RWPE2 (cell line): ENCODE results near the gene ACTA2.

Source experiments
- ATAC-seq: fragments of 200-7000 bp; cut with Tn5 transposase; 3 replicates; pipeline ENCODE4 v1.9.1; 2021; ENCODE audit warnings: low read depth
- DNase-seq: peaks from one replicate; pipeline ENCODE4 v3.0.0-alpha.2; 2020; ENCODE audit warnings: low spot score
- H3K27ac ChIP-seq: fragments of 450-650 bp; 2 replicates; pipeline ENCODE4 v1.5.1; 2017; ENCODE audit warnings: mild to moderate bottlenecking; ENCODE audit not compliant: poor library complexity, severe bottlenecking
- H3K27me3 ChIP-seq: fragments of 250-450 bp; sonication (Bioruptor Pico); 2 replicates; pipeline ENCODE4 v1.5.1; 2021; ENCODE audit warnings: mild to moderate bottlenecking, moderate library complexity; ENCODE audit not compliant: insufficient read depth, poor library complexity, severe bottlenecking
- H3K36me3 ChIP-seq: fragments of 250-450 bp; sonication (Bioruptor Pico); 2 replicates; pipeline ENCODE4 v1.5.1; 2020; ENCODE audit warnings: low read depth, mild to moderate bottlenecking, moderate library complexity
- H3K4me1 ChIP-seq: fragments of 250-450 bp; sonication (Bioruptor Pico); 2 replicates; pipeline ENCODE4 v1.5.1; 2021; ENCODE audit warnings: mild to moderate bottlenecking, moderate library complexity; ENCODE audit not compliant: insufficient read depth, poor library complexity, severe bottlenecking
- H3K4me3 ChIP-seq: fragments of 250-450 bp; sonication (Bioruptor Pico); 2 replicates; pipeline ENCODE4 v1.5.1; 2021; ENCODE audit warnings: mild to moderate bottlenecking, moderate library complexity; ENCODE audit not compliant: severe bottlenecking
- H3K9me3 ChIP-seq: fragments of 250-450 bp; sonication (Bioruptor Pico); 2 replicates; pipeline ENCODE4 v1.5.1; 2021; ENCODE audit warnings: mild to moderate bottlenecking, moderate library complexity; ENCODE audit not compliant: severe bottlenecking
- CTCF ChIP-seq: fragments of 450-650 bp; IDR thresholded peaks from one replicate; pipeline ENCODE4 v1.5.1; 2017; ENCODE audit warnings: mild to moderate bottlenecking, moderate library complexity; ENCODE audit not compliant: poor library complexity, severe bottlenecking

Gene ACTA2

GRCh38 chr10:88949912-88950837 is 2.4 kb downstream of the ACTA2 start:
- no peak for TF ChIP-seq CTCF
- no peak overlapping the region for H3K4me3 ChIP-seq
- H3K27me3 ChIP-seq: no peaks in the 10 kb centered on the region
- ATAC-seq (no peak), DNase-seq (no peak)
- H3K9me3 ChIP-seq: no peaks in the 10 kb centered on the region
- no peak overlapping the region for H3K27ac ChIP-seq
- no peaks in the 10 kb centered on the region for H3K36me3 ChIP-seq
- H3K4me1 ChIP-seq: no peaks in the 10 kb centered on the region

- no peak overlapping the region for H3K27ac ChIP-seq
- no peak for ATAC-seq
Measured at GRCh38 chr10:88949051-88949450, 3.5 kb downstream of the ACTA2 start.

GRCh38 chr10:88946965-88947590 is 5.5 kb downstream of the ACTA2 start:
- H3K27ac ChIP-seq: no peak overlapping the region
- no peaks in the 10 kb centered on the region for H3K4me1 ChIP-seq
- DNase-seq (no peak), ATAC-seq (no peak)
- no peaks in the 10 kb centered on the region for H3K27me3 ChIP-seq
- H3K9me3 ChIP-seq: no peaks in the 10 kb centered on the region
- TF ChIP-seq CTCF: no peak
- H3K36me3 ChIP-seq: no peaks in the 10 kb centered on the region
- no peak overlapping the region for H3K4me3 ChIP-seq

More at GRCh38 chr10:88949051-88949450, 3.5 kb downstream of the ACTA2 start:
- TF ChIP-seq CTCF: no peak
- H3K9me3 ChIP-seq: no peaks in the 10 kb centered on the region
- H3K4me1 ChIP-seq: no peaks in the 10 kb centered on the region
- H3K27me3 ChIP-seq: no peaks in the 10 kb centered on the region
- no peak for DNase-seq
- H3K4me3 ChIP-seq: no peak overlapping the region
- H3K36me3 ChIP-seq: no peaks in the 10 kb centered on the region

GRCh38 chr10:88946200-88946599 is 6.4 kb downstream of the ACTA2 start:
- H3K27ac ChIP-seq: no peak overlapping the region
- no peaks in the 10 kb centered on the region for H3K4me1 ChIP-seq
- TF ChIP-seq CTCF: no peak
- no peaks in the 10 kb centered on the region for H3K36me3 ChIP-seq
- H3K9me3 ChIP-seq: no peaks in the 10 kb centered on the region
- no peak overlapping the region for H3K4me3 ChIP-seq
- DNase-seq (no peak), ATAC-seq (no peak)
- no peaks in the 10 kb centered on the region for H3K27me3 ChIP-seq

GRCh38 chr10:88944813-88945212 is 7.8 kb downstream of the ACTA2 start:
- Histone ChIP-seq H3K36me3 (no peaks in the 10 kb centered on the region), H3K4me3 (no peak overlapping the region), H3K27me3 (no peaks in the 10 kb centered on the region), H3K4me1 (no peaks in the 10 kb centered on the region), H3K9me3 (no peaks in the 10 kb centered on the region), H3K27ac (no peak overlapping the region)
- no peak for TF ChIP-seq CTCF
- no peak for DNase-seq
- no peak for ATAC-seq
